Right forelimb (tissue), 1 donor: Measurements from ENCODE around the gene FEV.
A peak's percentile ranks its signal among the peaks of the same experiment; 100 is the strongest.

Source experiments
- DNase-seq: peaks from one replicate; pipeline ENCODE4 v3.0.0-alpha.2; 2018

Gene FEV

DNA sequence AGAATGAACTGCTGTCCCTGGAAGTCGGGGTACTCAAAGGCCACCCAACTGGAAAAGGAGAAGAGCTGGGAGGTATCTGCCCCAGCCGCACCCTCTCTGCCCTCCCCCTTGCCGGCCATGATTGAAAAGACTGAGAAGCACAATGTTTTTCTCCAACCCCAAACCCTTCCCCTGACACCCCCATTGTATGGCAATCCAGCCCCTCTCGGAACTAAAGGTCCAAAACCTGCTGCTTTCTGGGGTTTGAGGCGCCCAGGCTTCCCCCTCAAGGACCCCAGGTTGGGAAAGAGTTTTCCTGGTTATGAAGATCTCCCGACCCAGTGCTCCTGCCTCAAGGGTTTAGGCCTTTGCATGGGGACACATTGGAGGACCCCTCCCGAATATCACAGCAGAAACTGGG lies 7.2 kb upstream of the FEV start:
- DNase-seq, result no peak

DNA sequence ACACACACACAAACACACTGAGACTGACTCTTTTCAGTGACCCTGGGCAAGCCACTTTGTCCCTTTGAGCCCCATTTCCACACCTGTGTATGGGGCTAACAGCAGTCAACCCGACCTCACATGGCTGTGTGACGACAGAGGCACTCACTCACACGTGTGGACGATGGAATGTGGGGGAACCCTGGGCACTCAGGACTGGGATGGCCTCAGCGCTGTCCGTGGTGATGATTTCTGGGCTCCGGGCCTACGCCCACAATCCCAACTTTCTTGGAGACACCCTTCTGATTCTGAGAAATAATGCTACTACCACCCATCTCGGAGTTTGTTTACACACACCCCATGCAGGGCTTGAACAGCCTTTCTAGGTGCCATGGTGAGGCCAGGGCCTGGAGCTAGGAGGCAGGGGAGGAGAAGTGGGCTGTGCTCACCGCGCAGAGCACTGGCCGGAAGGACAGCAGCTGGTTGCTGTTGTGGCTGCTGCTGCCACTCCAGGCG lies 6.7 kb upstream of the FEV start:
- DNase-seq, result no peak

DNA sequence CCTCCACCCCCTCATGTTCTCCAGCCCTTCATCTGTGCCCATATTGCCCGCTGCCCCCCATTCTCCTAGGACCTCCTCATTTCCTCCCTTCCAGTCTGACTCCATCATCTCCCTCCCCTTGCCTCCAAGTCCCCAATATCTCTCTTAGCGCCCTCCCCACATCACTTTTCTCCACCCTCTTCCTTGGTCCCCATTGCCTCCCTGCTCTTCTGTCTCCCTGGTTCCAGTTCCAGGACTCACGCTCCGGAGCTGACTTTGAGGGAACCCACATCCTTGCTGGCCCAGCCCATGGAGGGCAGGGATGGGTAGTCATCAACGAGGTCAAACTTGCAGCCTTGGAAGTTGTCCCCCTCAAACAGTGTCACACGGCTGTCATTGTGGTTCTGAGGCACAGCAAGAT lies 5.6 kb upstream of the FEV start:
- no peak for DNase-seq

DNA sequence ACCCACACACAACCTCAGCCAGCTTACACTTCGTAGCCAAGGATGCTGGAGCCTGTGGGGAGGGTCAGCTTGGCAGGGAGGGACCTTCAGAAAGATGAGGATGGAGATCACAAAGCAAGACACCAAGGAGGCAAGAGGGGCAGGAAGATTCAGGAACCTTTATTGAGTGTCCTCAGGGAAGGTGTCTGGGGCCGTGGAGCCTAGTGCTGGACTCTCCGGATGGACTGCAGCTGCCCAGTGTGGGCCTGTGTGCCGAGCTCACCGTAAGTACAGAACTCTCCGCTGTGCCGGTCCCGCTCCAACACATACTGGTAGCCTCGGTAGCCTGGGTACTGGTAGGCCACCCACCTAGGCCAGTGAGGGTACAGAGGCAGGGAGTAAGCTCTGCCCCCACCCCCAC lies 5.1 kb upstream of the FEV start:
- no peak for DNase-seq

DNA sequence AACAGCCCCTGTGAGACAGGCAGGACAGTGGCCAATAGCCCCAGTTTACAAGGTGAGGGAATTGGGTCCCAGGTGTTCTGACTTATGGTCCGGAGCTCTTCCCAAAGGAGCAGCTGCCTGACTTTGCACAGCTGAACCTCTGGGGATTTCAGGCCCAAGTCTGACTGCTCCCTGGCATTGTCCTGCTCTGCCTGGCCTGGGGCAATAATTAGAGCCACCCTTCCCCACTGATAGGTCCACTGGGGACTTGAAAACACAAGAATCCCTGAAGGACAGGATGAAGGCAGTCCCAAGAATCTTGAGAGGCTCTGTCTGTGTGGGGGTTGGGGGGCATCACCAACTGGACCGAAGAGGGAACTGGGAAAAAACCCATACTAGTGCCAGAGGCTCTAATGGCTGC lies 3.7 kb upstream of the FEV start:
- no peak for DNase-seq

DNA sequence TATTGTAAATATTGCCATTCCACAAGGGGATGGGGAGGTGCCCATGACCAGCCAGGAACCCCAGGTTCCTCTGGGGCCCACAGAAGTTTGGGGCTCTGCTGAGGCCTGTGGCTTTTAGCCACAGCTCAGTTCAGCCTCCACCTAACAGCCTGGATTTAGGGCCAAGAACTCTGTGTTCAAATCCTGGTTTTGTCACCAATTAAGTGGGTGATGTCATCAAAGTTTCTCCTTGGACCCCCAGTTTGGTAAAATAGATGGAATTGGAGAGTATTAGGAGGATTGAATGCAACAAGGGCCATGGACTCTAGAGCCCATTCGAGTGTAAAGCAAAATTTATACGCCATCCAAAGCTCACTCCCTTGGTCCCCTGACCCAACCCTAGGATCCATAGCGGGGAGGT lies 3.2 kb upstream of the FEV start:
- DNase-seq, result no peak

DNA sequence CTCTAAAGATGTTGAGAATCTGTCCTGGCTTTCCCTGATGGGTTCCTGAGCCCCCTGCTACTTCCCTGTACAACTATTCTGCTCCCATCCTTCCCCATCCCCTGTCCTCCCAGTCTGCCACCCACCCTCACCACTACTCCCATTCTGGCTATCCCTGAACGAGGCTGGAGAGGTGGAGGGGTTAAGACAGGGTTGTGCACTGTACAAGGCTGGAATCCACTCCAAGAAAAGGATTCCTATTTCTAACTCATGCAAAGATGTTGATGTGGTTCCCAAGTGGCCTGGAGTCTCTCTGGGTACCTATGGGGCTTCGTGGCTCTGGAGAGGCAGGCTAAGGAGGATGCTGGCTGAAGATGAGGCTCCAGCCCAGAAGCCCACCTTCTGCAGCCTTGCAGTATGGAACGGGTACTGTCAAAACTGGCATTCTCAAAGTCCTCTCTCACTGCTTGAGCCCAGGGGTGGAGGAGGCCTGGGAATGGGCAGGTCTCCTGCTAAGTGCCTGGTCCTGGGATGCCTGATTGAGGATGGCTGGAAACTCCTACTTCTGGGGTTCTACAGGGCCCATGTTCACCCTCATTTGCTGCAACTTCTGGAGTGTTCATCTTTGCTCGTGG lies 1.3 kb upstream of the FEV start:
- DNase-seq, result no peak

DNA sequence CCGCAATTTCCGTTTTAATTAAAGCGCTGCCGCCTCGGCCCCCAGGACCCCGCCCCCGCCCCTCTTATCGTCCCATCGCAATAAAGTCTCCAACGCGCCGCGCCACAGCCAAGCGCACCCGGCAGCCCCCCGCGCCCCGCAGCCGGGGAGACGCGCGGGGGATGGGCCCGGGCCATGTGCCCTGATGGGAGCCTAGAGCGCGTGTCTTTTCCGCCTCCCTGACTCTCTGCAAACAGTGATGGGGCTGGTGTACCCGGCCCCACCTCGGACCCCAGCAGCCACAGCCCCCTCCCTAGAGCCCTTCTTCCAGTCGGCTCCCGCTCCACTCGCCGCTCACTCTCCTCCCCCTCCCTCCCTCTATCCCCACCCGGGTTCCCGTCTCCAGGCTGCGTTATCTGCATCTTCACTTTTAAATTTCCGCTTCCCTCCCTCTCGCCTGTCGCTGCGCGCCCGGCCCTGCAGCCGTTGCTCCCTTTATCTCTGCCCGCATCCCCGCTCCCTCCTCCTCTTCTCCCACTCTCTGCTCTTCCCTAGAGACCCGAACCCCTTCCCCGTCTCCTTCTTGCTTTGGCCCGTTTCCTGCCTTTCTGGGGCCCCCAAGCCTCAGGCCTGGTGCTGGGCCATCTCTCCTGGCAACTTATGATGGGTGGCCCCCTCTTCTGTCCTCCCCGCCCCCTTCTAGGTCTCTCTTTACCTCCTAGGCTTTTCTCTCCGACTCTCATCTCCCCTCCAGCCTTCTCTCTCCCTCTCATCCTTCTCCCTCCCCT lies 524 bp upstream of the FEV start:
- DNase-seq, result no peak

DNA sequence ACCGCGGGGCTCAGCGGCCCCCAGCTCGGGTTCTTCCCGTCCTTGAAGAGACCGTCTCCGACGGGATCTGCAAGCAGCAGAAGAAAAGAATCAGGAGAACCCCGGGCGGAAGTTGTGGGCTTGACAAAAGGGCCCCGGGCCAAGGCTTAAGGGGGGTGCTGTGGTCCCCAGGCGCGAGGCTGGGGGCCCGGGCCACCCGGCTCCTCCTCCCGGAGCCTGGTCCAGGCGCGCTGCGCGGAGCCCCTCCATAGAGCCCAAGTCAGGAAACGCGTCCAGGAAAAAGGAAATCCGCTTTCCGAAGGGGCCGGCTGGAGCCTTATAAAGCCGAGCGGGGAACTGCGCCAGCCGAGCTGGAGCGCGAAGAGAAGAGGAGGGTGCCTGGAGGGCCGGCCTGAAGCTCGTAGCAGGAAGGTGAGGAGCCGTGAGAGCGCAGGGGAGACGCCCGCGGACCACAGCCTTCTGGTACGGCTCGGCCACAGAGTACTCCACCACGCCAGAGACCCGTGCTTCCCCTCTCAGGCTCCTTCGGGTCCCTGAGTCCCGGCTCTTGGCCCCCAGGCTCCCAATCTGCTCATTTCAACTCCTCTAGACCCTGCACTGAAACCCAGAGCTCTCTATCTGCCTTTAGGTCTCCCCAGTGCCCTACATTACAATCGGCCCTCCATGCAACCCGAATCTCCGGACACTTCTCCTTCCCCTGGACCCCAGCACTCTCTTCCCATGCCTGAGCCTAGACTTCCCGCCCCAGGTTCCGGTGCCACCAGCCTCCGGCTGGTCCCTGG lies 554 bp downstream of the FEV start:
- DNase-seq, result no peak

DNA sequence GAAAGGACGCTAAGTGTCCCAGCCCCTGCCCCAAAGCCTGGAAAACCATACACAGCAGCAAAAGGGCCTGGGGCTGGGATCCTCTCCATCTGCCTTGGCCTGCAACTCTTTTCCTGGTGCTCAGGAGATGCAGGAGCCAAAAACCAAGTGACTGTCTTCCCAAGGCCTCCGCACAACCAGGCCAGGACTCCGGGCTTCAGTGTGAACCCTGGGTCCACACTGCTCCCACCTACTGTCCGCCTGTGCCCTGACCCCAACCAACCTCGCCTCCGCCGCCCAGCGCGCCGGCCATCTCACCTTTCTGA lies 1.1 kb downstream of the FEV start:
- no peak for DNase-seq

DNA sequence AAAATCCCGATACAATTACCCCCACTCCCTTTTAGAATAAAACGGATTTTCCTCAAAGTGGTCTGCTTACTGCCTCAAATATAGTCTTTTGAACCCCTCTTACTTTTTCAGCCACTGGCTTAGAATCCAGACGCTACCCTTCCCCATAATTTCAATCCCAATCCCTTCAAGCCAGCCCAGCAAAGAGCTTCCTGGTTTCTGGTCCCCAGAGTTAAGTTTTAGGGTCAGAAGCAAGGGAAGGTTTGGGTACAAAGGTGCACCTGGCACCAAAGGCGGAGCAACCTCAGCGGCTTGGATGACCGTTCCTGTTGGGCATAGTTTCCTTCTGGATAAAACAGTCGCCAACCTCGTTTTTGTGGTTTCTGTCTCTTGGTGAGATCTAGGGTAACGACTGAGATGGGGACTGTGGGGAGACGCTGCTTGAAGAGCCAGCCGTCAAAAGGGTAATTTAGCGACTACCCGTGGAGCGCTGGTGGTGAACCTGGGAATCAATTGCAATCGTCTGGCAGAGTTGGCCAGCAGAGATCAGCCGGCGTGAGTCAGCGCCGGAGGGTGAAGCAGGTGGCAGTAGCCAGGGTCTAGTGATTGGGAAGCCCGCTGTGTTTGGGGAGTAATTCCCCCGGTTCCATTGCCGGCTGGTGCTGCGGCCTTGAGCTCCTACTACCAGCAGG lies 1.6 kb downstream of the FEV start:
- no peak for DNase-seq

DNA sequence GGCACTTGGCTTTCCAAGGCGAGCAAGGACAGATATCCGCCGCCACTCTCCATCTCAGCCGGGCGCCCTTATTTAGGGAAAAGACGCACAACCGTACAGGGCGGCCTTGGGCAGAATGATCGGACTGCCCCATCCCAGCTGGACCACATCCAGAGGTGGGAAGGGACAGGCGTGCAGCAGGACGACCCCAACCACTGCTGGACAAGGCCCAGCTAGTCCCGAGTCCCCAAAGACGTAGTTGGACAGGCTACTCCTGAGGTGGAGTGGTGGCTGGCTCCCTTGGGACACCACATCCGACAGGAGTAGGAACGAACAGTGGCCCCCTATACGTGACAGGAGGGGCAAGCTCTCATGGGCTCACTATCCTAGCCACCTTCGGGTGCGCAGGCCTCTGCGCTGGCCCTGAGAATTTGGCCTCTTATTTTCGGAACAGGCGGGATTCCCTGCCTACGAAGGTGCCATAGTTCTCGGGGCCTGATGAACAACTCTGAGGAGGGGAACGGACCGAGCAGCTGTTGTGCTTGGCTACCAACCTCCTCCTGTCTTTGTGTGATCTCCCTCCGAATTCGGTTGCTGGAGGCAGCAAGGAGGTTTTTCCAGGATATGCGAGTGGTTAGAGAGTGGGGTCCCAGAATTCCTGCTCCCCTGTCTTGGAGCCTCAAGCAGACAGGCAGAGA lies 2.3 kb downstream of the FEV start:
- DNase-seq, result no peak

DNA sequence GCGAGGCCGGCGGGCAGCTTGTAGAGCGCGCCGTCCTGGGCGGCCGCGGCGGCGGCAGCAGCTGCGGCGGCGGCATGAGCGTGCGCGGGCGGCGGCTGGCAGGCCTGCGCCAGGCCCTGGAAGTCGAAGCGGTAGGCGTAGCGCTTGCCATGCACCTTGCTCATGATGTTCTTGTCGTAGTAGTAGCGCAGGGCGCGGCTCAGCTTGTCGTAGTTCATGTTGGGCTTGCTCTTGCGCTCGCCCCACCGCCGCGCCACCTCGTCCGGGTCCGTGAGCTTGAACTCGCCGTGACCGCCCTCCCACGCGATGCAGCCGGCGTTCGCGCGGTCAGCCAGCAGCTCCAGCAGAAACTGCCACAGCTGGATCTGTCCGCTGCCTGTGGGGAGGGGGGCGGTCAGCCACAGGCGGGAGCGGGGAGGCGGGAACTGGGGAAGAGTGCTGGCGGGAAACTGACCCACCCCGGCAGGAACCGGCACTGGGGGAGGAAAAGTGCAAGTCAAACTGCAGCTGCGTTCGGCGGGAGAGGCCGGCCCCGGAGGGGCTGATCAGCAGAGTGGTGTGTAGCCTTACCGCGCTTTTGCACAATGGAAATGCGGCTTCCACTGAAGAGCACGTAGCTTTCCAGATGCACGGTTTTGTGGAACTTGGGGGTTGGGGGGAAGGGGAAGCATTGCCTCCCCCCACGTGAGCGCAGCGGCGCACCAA lies 3.0 kb downstream of the FEV start:
- no peak for DNase-seq

DNA sequence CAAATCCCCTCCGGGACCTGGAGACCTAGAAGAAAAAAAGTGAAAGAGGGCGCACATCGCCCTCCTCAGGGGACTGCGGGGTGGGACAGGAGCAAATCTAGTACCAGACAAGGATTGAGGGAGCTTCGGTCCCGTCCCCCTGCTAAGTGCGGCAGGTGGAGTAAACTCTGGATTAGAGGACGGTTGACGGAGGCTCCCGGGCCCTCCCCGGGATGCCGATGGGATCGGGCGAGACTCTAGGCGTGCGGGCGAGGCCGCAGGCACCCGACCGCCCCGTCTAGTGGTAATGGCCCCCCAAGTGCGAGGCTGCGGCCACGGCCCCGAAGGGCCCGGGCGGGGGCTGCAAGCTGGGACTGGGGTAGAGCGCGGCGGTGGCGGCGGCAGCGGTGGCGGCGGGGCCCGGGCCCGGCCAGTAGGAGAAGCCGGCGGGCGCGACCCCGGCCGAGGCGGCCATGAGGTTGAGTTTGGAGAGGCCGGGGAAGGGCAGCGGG lies 3.5 kb downstream of the FEV start:
- DNase-seq, result no peak

DNA sequence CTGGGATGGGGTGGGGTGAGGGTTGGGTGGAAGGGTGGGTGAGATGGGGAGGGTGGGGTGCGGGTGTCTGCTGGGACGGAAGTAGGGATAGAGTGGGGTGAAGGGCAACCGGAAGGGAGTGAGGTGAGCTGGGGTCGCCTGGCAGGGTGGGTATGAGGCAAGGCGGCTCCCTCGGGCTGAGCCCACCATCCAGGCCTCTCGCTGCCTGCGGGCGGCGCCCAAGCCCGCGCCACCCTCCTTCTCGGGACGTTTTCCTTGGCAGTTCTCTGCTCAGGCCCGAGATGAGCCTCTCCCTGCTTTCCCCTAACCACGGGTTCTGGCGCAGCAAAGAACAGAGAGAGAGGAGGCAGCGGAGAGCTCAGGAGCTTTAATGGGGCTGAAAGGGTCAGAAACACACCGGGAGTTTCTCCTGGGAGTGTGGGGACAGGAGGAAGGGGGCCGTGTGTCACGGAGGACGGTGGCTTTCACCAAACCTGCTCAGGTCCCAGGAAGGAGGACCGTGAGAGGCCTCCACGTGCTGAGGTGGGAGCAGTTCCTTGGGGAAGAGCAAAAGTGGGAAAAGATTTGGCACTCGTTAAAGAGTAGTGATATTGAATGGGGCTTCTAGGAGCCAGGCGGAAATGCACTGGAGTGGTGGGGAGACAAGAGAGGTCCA lies 4.1 kb downstream of the FEV start:
- DNase-seq, result no peak

DNA sequence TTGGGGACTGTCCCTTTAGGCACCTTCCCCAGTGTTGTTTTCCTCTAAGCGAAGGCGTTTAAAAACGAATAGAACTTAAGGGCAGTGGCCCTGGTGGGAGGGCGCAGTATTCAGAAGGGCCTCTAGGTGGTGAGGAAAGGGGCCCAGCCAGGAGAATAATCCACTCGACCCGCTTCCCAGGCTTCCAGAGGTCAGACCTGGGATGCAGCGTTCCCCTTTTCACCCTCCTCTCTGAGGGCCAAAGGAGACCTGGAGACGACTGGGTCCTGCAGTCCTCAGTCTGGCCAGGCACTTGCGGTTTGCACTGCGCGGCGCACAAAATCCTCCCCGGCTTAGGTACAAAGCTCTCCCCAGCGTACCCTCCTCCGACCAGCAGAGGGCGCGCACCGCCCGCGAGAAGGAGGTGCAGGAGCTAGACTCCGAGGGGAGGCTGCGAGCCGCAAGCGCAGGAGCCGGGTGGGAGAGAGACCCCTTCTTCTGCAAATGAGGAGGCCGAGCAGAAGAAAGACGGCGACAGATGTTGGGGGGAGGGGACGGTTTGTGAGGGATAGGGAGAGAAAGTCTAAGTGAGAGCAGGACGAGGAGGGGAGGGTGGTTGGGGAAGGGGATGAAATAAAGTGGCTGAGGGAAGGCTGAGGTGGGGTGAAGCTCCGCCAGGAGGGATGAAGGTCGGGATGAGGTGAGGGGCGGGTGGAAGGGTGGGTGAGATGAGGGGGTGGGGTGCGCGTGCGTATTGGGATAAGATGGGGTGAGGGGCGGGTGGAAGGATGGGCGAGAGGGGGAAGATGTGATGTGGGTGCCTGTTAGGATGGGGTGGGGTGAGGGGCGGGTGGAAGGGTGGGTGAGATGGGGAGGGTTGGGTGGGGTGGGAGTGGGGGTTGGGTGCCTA lies 4.9 kb downstream of the FEV start:
- DNase-seq, result peak; percentile 82

DNA sequence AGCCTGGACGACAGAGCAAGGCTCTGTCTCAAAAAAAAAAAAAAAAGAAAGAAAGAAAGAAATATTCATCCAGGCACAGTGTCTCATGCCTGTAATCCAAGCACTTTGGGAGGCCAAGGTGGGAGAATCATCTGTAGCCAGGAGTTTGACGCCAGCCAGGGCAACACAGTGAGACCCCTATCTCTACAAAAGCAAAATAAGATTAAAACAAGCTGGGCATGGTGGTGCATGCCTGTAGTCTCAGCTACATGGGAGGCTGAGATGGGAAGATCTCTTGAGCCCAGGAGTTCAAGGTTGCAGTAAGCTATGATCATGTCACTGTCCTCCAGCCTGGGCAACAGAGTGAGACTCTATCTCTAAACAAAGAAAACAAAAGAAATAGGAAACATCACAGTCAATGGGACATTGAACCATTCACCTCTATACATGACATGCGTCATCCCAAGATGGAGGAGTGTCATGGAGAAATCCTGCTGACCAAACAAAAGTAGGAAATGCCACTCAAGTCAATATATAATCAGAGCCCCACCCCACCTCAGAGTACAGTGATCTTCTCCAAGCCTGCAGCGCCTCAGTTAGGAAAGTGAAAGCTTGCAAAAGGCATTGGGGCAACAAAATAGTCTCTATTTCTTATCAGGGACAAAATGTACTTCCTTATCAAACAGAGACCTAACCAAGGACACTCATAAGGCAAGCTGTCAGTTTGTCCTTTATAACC lies 9.8 kb downstream of the FEV start:
- DNase-seq, result no peak

DNA sequence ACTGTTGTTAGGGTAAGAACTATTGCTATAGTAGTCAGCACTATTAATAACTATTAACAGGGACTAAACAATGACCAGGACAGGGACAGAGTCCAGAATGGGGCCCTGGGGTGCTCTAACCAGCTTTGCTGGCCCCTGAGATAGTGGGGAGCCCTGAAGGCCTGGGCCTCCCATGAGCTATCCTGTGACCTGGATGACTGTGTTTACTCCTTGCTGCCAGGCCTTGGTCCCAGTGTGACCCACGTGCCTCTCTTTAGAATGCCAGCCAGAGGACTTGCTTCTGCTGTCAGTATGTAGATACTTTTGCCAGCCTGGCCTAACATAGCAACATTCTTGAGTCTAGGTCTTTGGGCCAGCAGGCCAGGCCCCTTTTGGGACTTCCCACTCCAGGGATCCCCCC lies 14.1 kb downstream of the FEV start:
- DNase-seq, result no peak

DNA sequence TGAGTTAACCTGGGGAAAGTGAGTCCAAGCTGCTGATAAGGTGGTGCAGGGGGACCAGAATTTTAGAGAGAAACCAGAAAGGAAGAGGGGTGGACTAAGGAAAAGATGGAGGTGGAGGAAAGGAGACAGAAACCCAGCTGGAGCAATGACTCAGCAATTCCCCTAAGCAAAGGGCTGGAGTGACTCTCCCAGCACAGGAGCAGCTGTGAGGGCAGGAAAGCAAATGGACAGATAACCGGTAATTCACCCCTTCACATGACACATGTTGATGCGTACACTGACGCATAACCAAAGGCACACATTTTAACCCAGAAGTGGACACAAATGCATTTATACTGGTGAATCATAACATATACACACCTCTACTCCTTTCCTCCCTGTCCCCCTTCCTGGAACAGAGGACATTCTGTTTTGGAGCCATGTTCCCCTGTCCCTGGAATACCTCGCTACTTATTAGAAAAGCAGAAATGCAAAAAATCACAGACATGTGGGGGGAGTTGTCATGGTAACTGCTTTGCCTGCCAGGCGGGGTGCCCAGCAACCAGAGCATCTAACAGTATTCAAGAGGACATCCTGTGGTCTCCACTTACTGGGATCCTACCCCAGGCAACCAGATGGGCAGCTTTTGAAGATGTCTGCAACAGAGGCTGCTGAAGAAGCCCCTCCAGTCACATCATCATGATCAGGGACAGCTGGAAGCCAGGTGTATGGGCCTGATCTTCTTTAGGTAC lies 20.8 kb downstream of the FEV start:
- no peak for DNase-seq
